ENCODE results near the gene SLC47A1.

- TF ChIP-seq CTCF (IDR thresholded peaks at IDR 0.05) (no peak), EZH2 (IDR thresholded peaks at IDR 0.05; ENCODE audit: borderline replicate concordance, insufficient read depth, low read depth, low read length, poor library complexity, severe bottlenecking) (no peak)
These were observed 1.0 kb downstream of the SLC47A1 start for GRCh38 chr17:19534562-19535149.
